GM12878 (cell line): ENCODE measurements around the gene THBS3. TPM values are rescaled to one million over a fixed set of nuclear protein-coding genes. Genes with fewer than 3 reads are reported as not detected.

Experiments
- ATAC-seq: fragments of 200-7000 bp; cut with Tn5 transposase; 3 replicates; pipeline ENCODE4 v1.9.1; 2020; ENCODE audit warnings: mild to moderate bottlenecking, moderate library complexity
- BruUV-seq: library from RNA; stranded (reverse); fragments of 400-500 nt; replicated peaks from 2 replicates; lab custom pipeline; 2021; lab: Mats Ljungman, UMichigan
- CTCF ChIA-PET: fragments of 300-600 bp; sonication (Branson Sonifier 250); formaldehyde crosslinking; extraction: SDS; loops from one replicate; lab custom pipeline; 2021; ENCODE audit warnings: inconsistent platforms; lab: Yijun Ruan, JAX
- POLR2A ChIA-PET: fragments of 350-600 bp; formaldehyde crosslinking; extraction: SDS; loops from one replicate; lab custom pipeline; 2021; ENCODE audit warnings: inconsistent platforms; lab: Charles Lee
- RAD21 ChIA-PET: fragments of 300-600 bp; sonication (Branson Sonifier 250); formaldehyde crosslinking; loops from one replicate; lab custom pipeline; 2023; ENCODE audit warnings: antibody characterized with exemption; ENCODE audit not compliant: unreplicated experiment; lab: Charles Lee
- SMC1A ChIA-PET: fragments of 300-600 bp; sonication (Branson Sonifier 250); formaldehyde crosslinking; loops from one replicate; lab custom pipeline; 2023; ENCODE audit not compliant: unreplicated experiment, uncharacterized antibody; lab: Charles Lee
- DNase-seq: peaks from one replicate; pipeline ENCODE4 v3.0.0-alpha.2; 2011; ENCODE audit warnings: low read depth, low spot score
- FAIRE-seq: peaks from 3 replicates; lab custom pipeline; 2011; peaks lifted over from hg19 to GRCh38; lab: Jason Lieb, UNC
- H2AFZ ChIP-seq: 2 replicates; pipeline ENCODE4 v1.6.0; 2011; ENCODE audit warnings: low read depth, low read length, control low read depth; ENCODE audit not compliant: control insufficient read depth
- H3K27ac ChIP-seq: 2 replicates; pipeline ENCODE4 v1.5.1; 2011; ENCODE audit warnings: control low read depth; ENCODE audit not compliant: control insufficient read depth, insufficient read depth
- H3K27me3 ChIP-seq, 2 experiments: replicated peaks in 1 of 2; 2 replicates each; pipeline versions ENCODE4 v1.6.0 to v1.6.1; 2011; ENCODE audit warnings: low read length in 1 of 2; ENCODE audit not compliant: control insufficient read depth in 2 of 2, insufficient read depth in 2 of 2
- H3K36me3 ChIP-seq, 2 experiments: 2 replicates each; pipeline ENCODE4 v1.5.1; 2011; ENCODE audit warnings: low read length in 1 of 2; ENCODE audit not compliant: control insufficient read depth in 2 of 2, insufficient read depth in 2 of 2
- H3K4me1 ChIP-seq: 2 replicates; pipeline ENCODE4 v1.6.1; 2011; ENCODE audit warnings: mild to moderate bottlenecking, low read length, moderate library complexity, mixed read lengths; ENCODE audit not compliant: control insufficient read depth, insufficient read depth
- H3K4me2 ChIP-seq: 2 replicates; pipeline ENCODE4 v1.6.0; 2011; ENCODE audit warnings: control low read depth; ENCODE audit not compliant: control insufficient read depth, insufficient read depth
- H3K4me3 ChIP-seq: fragments of 200-600 bp; sonication (generic); 2 replicates; pipeline ENCODE4 v1.5.1; 2016
- H3K79me2 ChIP-seq: 2 replicates; pipeline ENCODE4 v1.6.0; 2011; ENCODE audit warnings: low read length; ENCODE audit not compliant: control insufficient read depth, insufficient read depth
- H3K9ac ChIP-seq: 2 replicates; pipeline ENCODE4 v1.8.0; 2011; ENCODE audit warnings: low read length, control low read depth, mixed read lengths; ENCODE audit not compliant: control insufficient read depth, insufficient read depth
- H3K9me3 ChIP-seq: replicated peaks from 3 replicates; pipeline ENCODE4 v1.5.1; 2011; ENCODE audit warnings: mild to moderate bottlenecking, low read length; ENCODE audit not compliant: control insufficient read depth, insufficient read depth
- H4K20me1 ChIP-seq: 2 replicates; pipeline ENCODE4 v1.6.0; 2011; ENCODE audit not compliant: control insufficient read depth, insufficient read depth
- ATF3 ChIP-seq: IDR thresholded peaks from 2 replicates; pipeline ENCODE4 v1.6.1; 2011; ENCODE audit warnings: low read depth, mild to moderate bottlenecking, low read length, moderate library complexity, borderline replicate concordance; ENCODE audit errors: extremely low read depth
- EZH2 ChIP-seq: IDR thresholded peaks from 2 replicates; pipeline ENCODE4 v1.6.1; 2012; ENCODE audit warnings: low read depth, mild to moderate bottlenecking, control low read depth, inconsistent platforms, low read length, borderline replicate concordance; ENCODE audit not compliant: control insufficient read depth
- HCFC1 ChIP-seq: fragments of 150-350 bp; IDR thresholded peaks from 2 replicates; pipeline ENCODE4 v1.6.1; 2014; ENCODE audit warnings: low read length
- HDGF ChIP-seq: fragments of 450-650 bp; IDR thresholded peaks from 2 replicates; pipeline ENCODE4 v1.6.1; 2016; ENCODE audit warnings: antibody characterized with exemption
- IRF4 ChIP-seq: IDR thresholded peaks from 2 replicates; pipeline ENCODE4 v1.6.1; 2011; ENCODE audit warnings: low read depth, low read length
- KAT2A ChIP-seq: conservative IDR thresholded peaks from 2 replicates; pipeline ENCODE4 v1.6.1; 2011; ENCODE audit warnings: low read depth, low read length; ENCODE audit not compliant: control insufficient read depth
- MLLT1 ChIP-seq: fragments of 450-650 bp; IDR thresholded peaks from 2 replicates; pipeline ENCODE4 v1.6.1; 2016; ENCODE audit warnings: mild to moderate bottlenecking
- NFYA ChIP-seq: IDR thresholded peaks from 2 replicates; pipeline ENCODE4 v1.6.1; 2011; ENCODE audit warnings: low read depth, mild to moderate bottlenecking, low read length, improper control_type of control experiment, borderline replicate concordance
- NR2F1 ChIP-seq: fragments of 450-650 bp; conservative IDR thresholded peaks from 2 replicates; pipeline ENCODE4 v1.6.1; 2017; ENCODE audit warnings: mild to moderate bottlenecking
- PBX3 ChIP-seq: IDR thresholded peaks from 2 replicates; pipeline ENCODE4 v1.6.1; 2011; ENCODE audit warnings: mild to moderate bottlenecking, low read depth, low read length, moderate library complexity; ENCODE audit not compliant: insufficient replicate concordance
- RUNX3 ChIP-seq: IDR thresholded peaks from 2 replicates; pipeline ENCODE4 v1.6.1; 2012; ENCODE audit warnings: low read length, inconsistent platforms
- SMAD5 ChIP-seq: IDR thresholded peaks from 2 replicates; pipeline ENCODE4 v1.6.1; 2016; ENCODE audit warnings: antibody characterized with exemption, low read depth
- SUZ12 ChIP-seq: fragments of 200-600 bp; sonication (generic); IDR thresholded peaks from one replicate; pipeline ENCODE4 v1.6.1; 2018; ENCODE audit warnings: antibody characterized with exemption, mild to moderate bottlenecking; ENCODE audit not compliant: unreplicated experiment
- TCF12 ChIP-seq: IDR thresholded peaks from 2 replicates; pipeline ENCODE4 v1.6.1; 2011; ENCODE audit warnings: low read depth, mild to moderate bottlenecking, low read length
- ZBTB4 ChIP-seq: fragments of 450-650 bp; formaldehyde crosslinking; IDR thresholded peaks from 2 replicates; pipeline ENCODE4 v1.4.0; 2022; ENCODE audit warnings: mild to moderate bottlenecking, moderate library complexity
- ZNF24 ChIP-seq: fragments of 450-650 bp; IDR thresholded peaks from 2 replicates; pipeline ENCODE4 v1.6.1; 2017; ENCODE audit warnings: antibody characterized with exemption, mild to moderate bottlenecking
- ZZZ3 ChIP-seq: IDR thresholded peaks from 2 replicates; pipeline ENCODE4 v1.6.1; 2011; ENCODE audit warnings: low read depth; ENCODE audit not compliant: control insufficient read depth, insufficient read length
- WGBS: methylation state at CpG from one replicate; pipeline ENCODE4 v1.1.6; 2016; ENCODE audit warnings: low lambda C conversion rate; ENCODE audit not compliant: insufficient replicate concordance, insufficient coverage; ENCODE audit errors: missing lambda C conversion rate; 5-methylcytosine and 5-hydroxymethylcytosine counted together
- in situ Hi-C: fragments of 300-500 bp; cut with MboI; formaldehyde crosslinking; loops from 9 replicates; pipeline ENCODE4 v1.14.3; 2018; ENCODE audit warnings: mixed read lengths
- intact Hi-C: fragments of 100-400 bp; cut with micrococcal nuclease; formaldehyde crosslinking; loops from one replicate; pipeline ENCODE4 v1.14.2; 2022; ENCODE audit not compliant: unreplicated experiment
- polyA plus RNA-seq, 11 experiments: library from polyadenylated mRNA; depleted of rRNA in 4 of 11; unstranded in 6 of 11; stranded (reverse) in 5 of 11; fragments of >200 nt; fragmentation: Nextera tagmentation in 4 of 11; fragmentation: Illumina TruSeq in 1 of 11; extraction: Ambion mirVana in 4 of 11; extraction: Trizol in 1 of 11; gene quantifications; 1 replicate in 1 of 11; 2 replicates in 10 of 11; pipeline versions ENCODE4 v1.2.1 to v1.2.3, GENCODE V29; 2011 to 2016; ENCODE audit warnings: inconsistent platforms in 2 of 11, missing spikeins in 2 of 11, low read depth in 1 of 11
- total RNA-seq, 4 experiments: library from RNA; depleted of rRNA in 3 of 4; stranded (reverse); fragments of >200 nt in 3 of 4; fragmentation: Illumina TruSeq in 1 of 4; extraction: Trizol in 1 of 4; gene quantifications; 2 replicates each; pipeline versions ENCODE4 v1.2.1 to v1.2.3, GENCODE V29; 2013 to 2021

THBS3 gene
- total and polyA plus RNA-seq, 10 of the 15 experiments (the other 5 are each of a cell fraction or from before 2014, with no cell fraction given), result 0.66 to 3.6 (median 2.0) TPM

GRCh38 chr1:155244368-155245162 lies 36.9 kb upstream of the THBS3 start:
- peak overlapping the region; percentile 97 for H2AFZ ChIP-seq
- H3K27ac ChIP-seq, result peak overlapping the region; percentile 79
- FAIRE-seq (peak; percentile 82), DNase-seq (peak; percentile 93), ATAC-seq (peak; percentile 97)
- H4K20me1 ChIP-seq, result no peaks in the 10 kb centered on the region
- SMC1A ChIA-PET, result interaction anchor here (1.6 to 2.4 kb wide), 4 partner anchors 18 to 79 kb away, joined by 3 to 9 read pairs (median 6); partner anchors contain the start of genes MTX1 and THBS3
- RAD21 ChIA-PET, result interaction anchor here (0.5 to 2.0 kb wide), 7 partner anchors 7 to 404 kb away, joined by 3 to 5 read pairs (median 4); no protein-coding TSS in a partner anchor
- peak overlapping the region; percentile 85 for H3K4me2 ChIP-seq
- intact Hi-C loops (loop anchor here (5.0 kb wide), 1 partner anchor 37 kb away; the partner anchor contains the start of genes MTX1 and THBS3), in situ Hi-C loops (no loop called here)
- no peaks in the 10 kb centered on the region for H3K9me3 ChIP-seq
- H3K4me1 ChIP-seq, result peaks cover 14% of the 10 kb centered on the region
- CTCF ChIA-PET, result interaction anchor here (0.6 to 5.5 kb wide), 11 partner anchors 19 to 273 kb away, joined by 3 to 26 read pairs (median 5); partner anchors contain the start of genes KRTCAP2, MTX1 and THBS3
- TSS peak; percentile 96 for BruUV-seq
- WGBS, result 2% methylated on average over 53 of the region's 53 CpGs
- H3K36me3 ChIP-seq, result no peaks in the 10 kb centered on the region
- H3K9ac ChIP-seq, result peak overlapping the region; percentile 86
- no peaks in the 10 kb centered on the region for H3K27me3 ChIP-seq
- peaks cover 13% of the 10 kb centered on the region for H3K79me2 ChIP-seq
- peak overlapping the region; percentile 74 for H3K4me3 ChIP-seq
- POLR2A ChIA-PET, result interaction anchor here (0.6 to 2.6 kb wide), 15 partner anchors 11 to 816 kb away, joined by 3 to 12 read pairs (median 5); partner anchors contain the start of genes CLK2, ENTREP3, KRTCAP2 and SCAMP3
- TF ChIP-seq NR2F1 (peak; percentile 59), NFYA (no peak; the same call in 1 of the 2 replicates), ZNF24 (peak; percentile 92), PBX3 (peak; percentile 92), HCFC1 (peak; percentile 64), EZH2 (no peak), ATF3 (no peak), HDGF (peak; percentile 80), SUZ12 (no peak), ZBTB4 (CRISPR knock-in tag) (no peak), TCF12 (peak; percentile 81), ZZZ3 (peak; percentile 100), SMAD5 (peak; percentile 86), MLLT1 (peak; percentile 96), KAT2A (no peak), RUNX3 (peak; percentile 73), IRF4 (peak; percentile 89)
